ENCODE results near the gene RNF20.

- TF ChIP-seq CTCF (IDR thresholded peaks at IDR 0.05) (no peak), POLR2AphosphoS5 (IDR thresholded peaks at IDR 0.05) (no peak), POLR2A (IDR thresholded peaks at IDR 0.05) (no peak), EP300 (IDR thresholded peaks at IDR 0.05; ENCODE audit: low read depth) (no peak)
These were observed 23.2 kb upstream of the RNF20 start for GRCh38 chr9:101510459-101510858.
